Vagina (tissue), 2 donors: ENCODE measurements around the gene PCK1.

ENCODE experiments used
- POLR2AphosphoS5 ChIP-seq, 2 donors: sonication (generic); formaldehyde crosslinking; IDR thresholded peaks; one replicate each; pipeline ENCODE4 v1.9.0; 2017; ENCODE audit warnings: antibody characterized with exemption in 2 of 2, mild to moderate bottlenecking in 2 of 2, low read depth in 1 of 2; ENCODE audit not compliant: insufficient read depth in 1 of 2
- TF ChIP-seq, protein P1 (sequence below), 3 experiments: fragments of 450-650 bp in 2 of 3; fragments of 200-600 bp in 1 of 3; sonication (generic) in 1 of 3; IDR thresholded peaks; one replicate each; pipeline ENCODE4 v1.5.1; 2017 to 2019; ENCODE audit warnings: antibody characterized with exemption in 3 of 3, mild to moderate bottlenecking in 2 of 3, moderate library complexity in 2 of 3

DNA sequence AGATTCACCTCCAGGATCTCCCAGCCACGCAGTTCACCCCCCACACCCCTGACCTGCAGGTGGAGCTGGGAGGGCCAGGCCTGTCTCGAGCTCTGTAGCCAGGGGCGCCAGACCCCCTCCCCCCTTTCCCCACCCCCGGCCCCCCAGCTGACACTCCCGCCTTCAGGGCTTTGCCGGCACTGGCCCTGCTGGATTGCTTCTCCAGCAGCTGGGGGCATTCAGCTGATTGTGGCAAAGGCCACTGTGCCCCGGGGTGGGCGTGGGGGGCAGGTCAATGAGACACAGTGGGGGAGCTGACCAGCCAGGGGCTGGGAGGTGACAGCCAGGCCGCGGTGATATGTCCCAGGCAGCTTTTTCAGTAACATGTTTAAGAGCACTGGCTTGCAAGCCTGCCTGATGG, 37.1 kb downstream of the PCK1 start:
- TF ChIP-seq, protein P1, sequence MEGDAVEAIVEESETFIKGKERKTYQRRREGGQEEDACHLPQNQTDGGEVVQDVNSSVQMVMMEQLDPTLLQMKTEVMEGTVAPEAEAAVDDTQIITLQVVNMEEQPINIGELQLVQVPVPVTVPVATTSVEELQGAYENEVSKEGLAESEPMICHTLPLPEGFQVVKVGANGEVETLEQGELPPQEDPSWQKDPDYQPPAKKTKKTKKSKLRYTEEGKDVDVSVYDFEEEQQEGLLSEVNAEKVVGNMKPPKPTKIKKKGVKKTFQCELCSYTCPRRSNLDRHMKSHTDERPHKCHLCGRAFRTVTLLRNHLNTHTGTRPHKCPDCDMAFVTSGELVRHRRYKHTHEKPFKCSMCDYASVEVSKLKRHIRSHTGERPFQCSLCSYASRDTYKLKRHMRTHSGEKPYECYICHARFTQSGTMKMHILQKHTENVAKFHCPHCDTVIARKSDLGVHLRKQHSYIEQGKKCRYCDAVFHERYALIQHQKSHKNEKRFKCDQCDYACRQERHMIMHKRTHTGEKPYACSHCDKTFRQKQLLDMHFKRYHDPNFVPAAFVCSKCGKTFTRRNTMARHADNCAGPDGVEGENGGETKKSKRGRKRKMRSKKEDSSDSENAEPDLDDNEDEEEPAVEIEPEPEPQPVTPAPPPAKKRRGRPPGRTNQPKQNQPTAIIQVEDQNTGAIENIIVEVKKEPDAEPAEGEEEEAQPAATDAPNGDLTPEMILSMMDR (IDR thresholded peaks at IDR 0.05) = no peak
- TF ChIP-seq POLR2AphosphoS5 (IDR thresholded peaks at IDR 0.05; ENCODE audit: insufficient read depth in 1 of 2, low read depth in 1 of 2) = no peak
